GM19023 (cell line): Measurements from ENCODE around the gene ARHGAP15.
"Not testable (repeated sequence)": the region's sequence is repeated elsewhere in the genome, so short reads cannot be mapped to it uniquely, and the experiment has no call there.

Experiments used
- ATAC-seq: cut with Tn5 transposase; IDR thresholded peaks from one replicate; pipeline ENCODE4 v1.9.1; 2021; ENCODE audit warnings: mild to moderate bottlenecking, moderate library complexity; ENCODE audit not compliant: unreplicated experiment

ARHGAP15 gene

GRCh38 chr2:143128681-143129580 is at the start of gene ARHGAP15:
ARHGAP15 (plus strand) TSS chr2:143129419.
- peak; percentile 91 for ATAC-seq

GRCh38 chr2:143081616-143082015 is 47.6 kb upstream of the ARHGAP15 start:
- no peak for ATAC-seq

- ATAC-seq: no peak
These were observed 45.6 kb upstream of the ARHGAP15 start for GRCh38 chr2:143083636-143084035.

- ATAC-seq: no peak
These were observed 44.8 kb upstream of the ARHGAP15 start for GRCh38 chr2:143084462-143084861.

- peak; percentile 82 for ATAC-seq
These were observed 44.0 kb upstream of the ARHGAP15 start for GRCh38 chr2:143085125-143085784.

- ATAC-seq: no peak
These were observed 42.2 kb upstream of the ARHGAP15 start for GRCh38 chr2:143087033-143087432.

- ATAC-seq: no peak
These were observed 40.8 kb upstream of the ARHGAP15 start for GRCh38 chr2:143088388-143088787.

GRCh38 chr2:143089520-143089919 is 39.7 kb upstream of the ARHGAP15 start:
- ATAC-seq: not testable (repeated sequence)

- peak; percentile 93 for ATAC-seq
These were observed 18.3 kb upstream of the ARHGAP15 start for GRCh38 chr2:143110758-143111428.

- no peak for ATAC-seq
These were observed 12.0 kb upstream of the ARHGAP15 start for GRCh38 chr2:143117225-143117624.

- no peak for ATAC-seq
These were observed 8.1 kb upstream of the ARHGAP15 start for GRCh38 chr2:143121079-143121478.

- ATAC-seq: no peak
These were observed 7.3 kb upstream of the ARHGAP15 start for GRCh38 chr2:143121957-143122356.

GRCh38 chr2:143123911-143124310 is 5.3 kb upstream of the ARHGAP15 start:
- ATAC-seq: no peak

GRCh38 chr2:143124445-143124844 is 4.8 kb upstream of the ARHGAP15 start:
- no peak for ATAC-seq

GRCh38 chr2:143125717-143126116 is 3.5 kb upstream of the ARHGAP15 start:
- ATAC-seq: no peak

GRCh38 chr2:143132355-143132754 is 3.1 kb downstream of the ARHGAP15 start:
- no peak for ATAC-seq

GRCh38 chr2:143133783-143134182 is 4.6 kb downstream of the ARHGAP15 start:
- no peak for ATAC-seq

- no peak for ATAC-seq
These were observed 9.1 kb downstream of the ARHGAP15 start for GRCh38 chr2:143138292-143138691.

- ATAC-seq: no peak
These were observed 10.7 kb downstream of the ARHGAP15 start for GRCh38 chr2:143139835-143140393.

GRCh38 chr2:143140864-143141661 is 11.8 kb downstream of the ARHGAP15 start:
- ATAC-seq: peak; percentile 68
